Stimulated activated CD4-positive, alpha-beta T cell treated with anti-CD3 and anti-CD28 coated beads, TNF-alpha, amount 100 ng/mL, for 24 hours (primary cell): ENCODE data around the gene DCN.

Source experiments
- DNase-seq, 3 experiments: peaks; one replicate each; pipeline ENCODE4 v3.0.0-alpha.2; 2020; ENCODE audit warnings: low read depth in 3 of 3

Gene DCN

GRCh38 chr12:91186156-91186555 is 3.5 kb upstream of the DCN start:
- no peak for DNase-seq

GRCh38 chr12:91185421-91185820 is 2.8 kb upstream of the DCN start:
- DNase-seq: no peak

GRCh38 chr12:91183551-91183950 is 934 bp upstream of the DCN start:
- no peak for DNase-seq

GRCh38 chr12:91180582-91181395 is 1.8 kb downstream of the DCN start:
- DNase-seq: no peak

- no peak for DNase-seq
Observed at GRCh38 chr12:91179966-91180561, 2.6 kb downstream of the DCN start.

- DNase-seq: no peak
Observed at GRCh38 chr12:91179315-91179714, 3.3 kb downstream of the DCN start.

- no peak for DNase-seq
Observed at GRCh38 chr12:91178781-91179180, 3.8 kb downstream of the DCN start.

- DNase-seq: no peak
Observed at GRCh38 chr12:91178139-91178561, 4.5 kb downstream of the DCN start.

- DNase-seq: no peak
Observed at GRCh38 chr12:91177381-91177780, 5.2 kb downstream of the DCN start.

GRCh38 chr12:91176915-91177314 is 5.7 kb downstream of the DCN start:
- no peak for DNase-seq

- no peak for DNase-seq
Observed at GRCh38 chr12:91176358-91176757, 6.3 kb downstream of the DCN start.

GRCh38 chr12:91173124-91173523 is 9.5 kb downstream of the DCN start:
- DNase-seq: no peak

GRCh38 chr12:91172096-91172495 is 10.5 kb downstream of the DCN start:
- DNase-seq: no peak

- no peak for DNase-seq
Observed at GRCh38 chr12:91171476-91171875, 11.1 kb downstream of the DCN start.

- no peak for DNase-seq
Observed at GRCh38 chr12:91163116-91163515, 19.5 kb downstream of the DCN start.

GRCh38 chr12:91161009-91161408 is 21.6 kb downstream of the DCN start:
- DNase-seq: no peak

GRCh38 chr12:91155990-91156389 is 26.6 kb downstream of the DCN start:
- DNase-seq: no peak

- no peak for DNase-seq
Observed at GRCh38 chr12:91154131-91154530, 28.5 kb downstream of the DCN start.

- no peak for DNase-seq
Observed at GRCh38 chr12:91144053-91144452, 38.6 kb downstream of the DCN start.

- no peak for DNase-seq
Observed at GRCh38 chr12:91143206-91143605, 39.4 kb downstream of the DCN start.

- no peak for DNase-seq
Observed at GRCh38 chr12:91142221-91142631, 40.4 kb downstream of the DCN start.

- DNase-seq: no peak
Observed at GRCh38 chr12:91140026-91140931, 42.3 kb downstream of the DCN start.
